Measurements from ENCODE around the gene DNAH7.

GRCh38 chr2:195859513-195859912 lies 209.1 kb downstream of the DNAH7 start:
- no peak for TF ChIP-seq CTCF (IDR thresholded peaks at IDR 0.05; ENCODE audit: insufficient read depth, low read depth, low read length)
- no peak for TF ChIP-seq EZH2 (IDR thresholded peaks at IDR 0.05; ENCODE audit: insufficient read depth, low read length)
